ENCODE data around the gene INCENP. TPM values are rescaled to one million over a fixed set of nuclear protein-coding genes. Genes with fewer than 3 reads are reported as not detected.

Gene INCENP
- total and polyA plus RNA-seq, 2 donors (not counting 1 experiment from before 2014, with no cell fraction given) = 8.9 to 37.8 TPM

DNA sequence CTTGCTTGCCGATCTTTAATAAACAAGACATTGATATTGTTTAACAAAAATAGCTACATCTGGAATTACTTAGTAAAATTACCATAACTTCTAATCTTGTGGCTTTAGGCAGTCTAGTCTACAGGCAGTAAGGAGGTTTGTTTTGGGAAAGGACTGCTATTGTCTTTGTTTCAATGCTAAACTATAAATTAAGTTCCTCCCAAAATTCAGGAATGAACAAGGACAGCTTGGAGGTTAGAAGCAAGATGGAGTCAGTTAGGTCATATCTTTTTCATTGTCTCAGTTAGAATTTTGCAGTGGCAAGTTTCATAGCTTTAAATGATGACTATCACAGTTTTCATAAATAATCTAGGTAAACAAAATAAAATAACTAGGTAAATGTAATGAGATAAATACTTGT, 36.1 kb upstream of the INCENP start:
- WGBS (ENCODE audit: insufficient coverage) = no CpG with 5 or more reads among the region's 1 CpG

More for the DNA sequence above, 36.1 kb upstream of the INCENP start:
- Histone ChIP-seq H3K27me3 (replicated peaks in 1 of 4; ENCODE audit: control extremely low read depth in 1 of 4, control insufficient read depth in 3 of 4, insufficient read depth in 4 of 4, low read length in 3 of 4) (peaks cover 0 to 5% (median 1%) of the 10 kb centered on the region in 4 experiments), H3K36me3 (replicated peaks in 1 of 2; ENCODE audit: control extremely low read depth in 1 of 2, control insufficient read depth in 1 of 2, extremely low read depth in 1 of 2, insufficient read depth in 2 of 2, low read length in 1 of 2) (no peaks in the 10 kb centered on the region), H3K9me3 (ENCODE audit: control extremely low read depth in 1 of 3, control insufficient read depth in 2 of 3, insufficient read depth in 1 of 3, low read length in 2 of 3) (peaks cover 3 to 4% (median 4%) of the 10 kb centered on the region in 3 donors), H4K20me1 (ENCODE audit: control insufficient read depth, insufficient read depth, low read length, poor library complexity, severe bottlenecking) (no peaks in the 10 kb centered on the region), H3K79me2 (ENCODE audit: control insufficient read depth, insufficient read depth, low read length) (no peaks in the 10 kb centered on the region), H3K4me2 (replicated peaks; ENCODE audit: low read depth, low read length, poor library complexity, severe bottlenecking) (no peak overlapping the region), H3K4me1 (ENCODE audit: control insufficient read depth in 2 of 2, insufficient read depth in 2 of 2, low read length in 2 of 2) (no peaks in the 10 kb centered on the region), H3K9ac (ENCODE audit: low read length) (no peak overlapping the region), H3K4me3 (ENCODE audit: control extremely low read depth in 1 of 5, extremely low read depth in 1 of 5, insufficient read depth in 1 of 5, low read depth in 2 of 5, low read length in 4 of 5) (no peak overlapping the region), H2AFZ (ENCODE audit: insufficient read depth, low read depth, low read length, poor library complexity, severe bottlenecking) (no peak overlapping the region), H3K27ac (ENCODE audit: low read length in 2 of 2) (no peak overlapping the region)
- CTCF ChIA-PET = interaction anchor here (1.3 to 10.3 kb wide), 5 partner anchors 21 to 289 kb away, joined by 10 to 424 read pairs (median 27); no protein-coding TSS in a partner anchor
- no peak for TF ChIP-seq CTCF (IDR thresholded peaks at IDR 0.05)
- TF ChIP-seq EZH2 (IDR thresholded peaks at IDR 0.05; ENCODE audit: borderline replicate concordance, insufficient read depth, low read depth, low read length, poor library complexity, severe bottlenecking) = no peak
- peaks cover 2% of the 10 kb centered on the region for H3K27me3 Mint-ChIP-seq
- DNase-seq (no peak), ATAC-seq (ENCODE audit: low read depth) (no peak)
- H3K9me3 Mint-ChIP-seq (ENCODE audit: insufficient read depth) = peaks cover 6% of the 10 kb centered on the region
- H3K27ac Mint-ChIP-seq = no peak overlapping the region
- intact Hi-C loops (cut with micrococcal nuclease) = no loop called here
- H3K4me1 Mint-ChIP-seq = no peaks in the 10 kb centered on the region
- H3K4me3 Mint-ChIP-seq = no peak overlapping the region
- POLR2A ChIA-PET = no interaction called here

Data from B cell (primary cell).